Stimulated activated CD8-positive, alpha-beta memory T cell treated with anti-CD3 and anti-CD28 coated beads, Interleukin-7, amount 100 ng/mL, for 24 hours (primary cell): ENCODE data around the gene C1orf159.
A peak's percentile ranks its signal among the peaks of the same experiment; 100 is the strongest.
"Not testable (repeated sequence)": the region's sequence is repeated elsewhere in the genome, so short reads cannot be mapped to it uniquely, and the experiment has no call there.

Experiments
- DNase-seq: peaks from one replicate; pipeline ENCODE4 v3.0.0-alpha.2; 2020; ENCODE audit warnings: low read depth

The C1orf159 gene

GRCh38 chr1:1149416-1149815, 33.5 kb upstream of the C1orf159 start:
- no peak for DNase-seq

DNA sequence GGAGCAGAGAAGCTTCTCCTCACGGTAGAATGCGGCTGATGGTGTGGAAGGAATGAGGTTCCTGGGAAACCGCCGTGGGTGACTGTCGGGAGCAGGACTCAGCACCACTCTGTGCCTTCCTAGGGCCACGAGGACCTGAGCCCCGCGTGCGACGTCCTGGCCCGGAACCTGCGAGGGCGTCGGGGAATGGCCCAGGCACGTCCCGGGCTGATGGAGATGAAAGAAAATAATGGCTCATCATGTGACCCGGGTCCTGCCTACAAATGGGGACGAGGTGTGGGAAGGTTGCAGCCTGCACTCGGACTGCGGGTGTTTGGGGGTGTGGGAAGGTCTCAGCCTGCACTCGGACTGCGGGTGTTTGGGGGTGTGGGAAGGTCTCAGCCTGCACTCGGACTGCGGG, 32.7 kb upstream of the C1orf159 start:
- DNase-seq, result no peak

DNA sequence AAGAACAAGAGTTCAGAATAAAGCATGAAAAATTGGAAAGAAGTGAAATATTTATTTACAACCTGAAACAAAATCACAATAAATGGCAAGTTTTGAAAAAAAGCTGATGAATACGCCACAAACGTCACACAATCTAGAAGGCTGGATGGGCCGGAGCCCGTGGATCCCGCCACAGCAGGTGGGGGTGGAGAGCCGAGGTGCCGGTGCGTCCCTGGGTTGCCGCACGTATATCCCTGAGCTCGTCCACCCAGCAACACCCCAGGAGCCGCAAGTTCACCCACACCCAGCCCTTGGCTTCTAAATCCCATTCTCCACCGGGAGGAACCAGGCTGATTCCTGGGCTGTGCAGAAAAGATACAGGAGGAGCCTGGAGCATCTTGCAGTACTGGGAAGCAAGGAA, 32.2 kb upstream of the C1orf159 start:
- no peak for DNase-seq

- no peak for DNase-seq
Measured at GRCh38 chr1:1146596-1146995, 30.7 kb upstream of the C1orf159 start.

GRCh38 chr1:1146026-1146425, 30.1 kb upstream of the C1orf159 start:
- DNase-seq, result no peak

DNA sequence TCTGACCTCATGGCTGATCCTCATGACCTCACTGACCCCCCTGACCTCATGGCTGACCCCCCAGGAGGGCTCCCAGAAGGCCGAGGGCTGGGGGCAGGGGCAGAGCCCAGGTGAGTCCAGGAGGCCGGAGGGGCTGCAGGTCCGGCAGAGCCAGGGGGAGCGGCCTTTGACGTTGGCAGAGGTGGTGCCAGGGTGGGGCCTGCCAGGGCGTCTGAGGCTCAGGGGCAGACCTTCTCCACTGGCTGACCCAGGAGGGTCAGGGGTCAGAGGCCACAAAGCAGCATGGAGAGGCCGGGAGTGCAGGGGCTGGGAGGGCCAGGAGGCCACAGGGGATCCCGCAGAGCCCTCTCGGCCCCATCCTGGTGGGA, 29.6 kb upstream of the C1orf159 start:
- no peak for DNase-seq

GRCh38 chr1:1144843-1145546, 29.1 kb upstream of the C1orf159 start:
- DNase-seq, result no peak

GRCh38 chr1:1144122-1144842, 28.4 kb upstream of the C1orf159 start:
- no peak for DNase-seq

- DNase-seq, result no peak
Measured at GRCh38 chr1:1143636-1144035, 27.7 kb upstream of the C1orf159 start.

DNA sequence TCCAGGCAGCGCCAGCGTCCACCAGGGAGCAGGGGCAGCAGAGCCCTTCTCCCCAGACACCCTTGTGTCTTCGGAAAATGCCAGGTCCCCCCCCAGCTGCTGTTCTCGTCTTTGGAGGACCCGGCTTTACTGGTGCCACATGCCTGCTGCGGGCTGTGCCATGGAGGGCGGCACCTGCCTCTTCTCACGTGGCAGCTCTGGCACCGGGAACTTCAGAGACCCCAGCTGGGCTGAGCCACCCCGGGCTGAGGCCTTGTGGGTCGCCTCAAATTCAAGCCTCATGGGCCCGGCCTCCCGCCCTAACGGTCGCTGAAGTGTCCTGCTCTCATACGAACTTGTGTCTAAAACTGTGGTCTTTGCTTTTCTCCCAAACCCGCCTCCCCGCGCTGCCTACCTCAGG, 27.0 kb upstream of the C1orf159 start:
- no peak for DNase-seq

- not testable (repeated sequence) for DNase-seq
Measured at GRCh38 chr1:1142352-1142751, 26.5 kb upstream of the C1orf159 start.

DNA sequence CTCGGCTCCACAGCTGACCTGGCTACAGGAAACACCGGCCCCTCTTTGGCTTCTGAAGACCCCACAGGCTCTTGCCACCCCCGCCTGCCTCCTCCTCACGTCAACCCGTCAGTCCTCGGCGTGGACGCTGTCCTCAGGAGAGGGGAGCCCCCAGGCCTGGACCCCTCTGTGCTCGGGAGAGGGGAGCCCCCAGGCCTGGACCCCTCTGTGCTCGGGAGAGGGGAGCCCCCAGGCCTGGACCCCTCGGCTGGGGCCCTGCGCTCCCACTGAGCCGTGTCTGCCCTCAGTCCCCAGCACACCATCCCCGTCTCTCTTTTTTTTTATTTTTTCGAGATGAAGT, 26.0 kb upstream of the C1orf159 start:
- no peak for DNase-seq

GRCh38 chr1:1141244-1141910, 25.5 kb upstream of the C1orf159 start:
- no peak for DNase-seq

DNA sequence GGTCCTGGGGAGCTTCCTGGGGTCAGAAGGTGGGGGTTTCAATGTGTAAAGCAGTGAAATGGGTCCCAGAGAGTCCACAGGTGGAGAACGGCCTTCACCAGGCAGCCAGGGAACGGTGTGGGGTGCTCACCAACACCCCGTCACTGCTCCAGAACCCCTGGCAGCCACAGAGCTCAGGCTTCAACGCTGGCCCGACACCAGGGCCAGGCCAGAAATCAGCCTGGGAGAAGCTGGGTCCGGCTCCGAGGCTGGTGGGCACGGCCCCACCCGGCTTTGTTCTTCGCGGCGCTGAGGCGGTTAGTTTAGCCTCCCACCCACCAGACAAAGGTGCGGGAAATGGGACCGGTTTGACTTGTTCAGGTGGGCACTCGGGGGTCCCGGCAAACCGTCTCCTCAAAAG, 24.8 kb upstream of the C1orf159 start:
- no peak for DNase-seq

GRCh38 chr1:1137256-1138045, 21.6 kb upstream of the C1orf159 start:
- DNase-seq, result peak; percentile 40

DNA sequence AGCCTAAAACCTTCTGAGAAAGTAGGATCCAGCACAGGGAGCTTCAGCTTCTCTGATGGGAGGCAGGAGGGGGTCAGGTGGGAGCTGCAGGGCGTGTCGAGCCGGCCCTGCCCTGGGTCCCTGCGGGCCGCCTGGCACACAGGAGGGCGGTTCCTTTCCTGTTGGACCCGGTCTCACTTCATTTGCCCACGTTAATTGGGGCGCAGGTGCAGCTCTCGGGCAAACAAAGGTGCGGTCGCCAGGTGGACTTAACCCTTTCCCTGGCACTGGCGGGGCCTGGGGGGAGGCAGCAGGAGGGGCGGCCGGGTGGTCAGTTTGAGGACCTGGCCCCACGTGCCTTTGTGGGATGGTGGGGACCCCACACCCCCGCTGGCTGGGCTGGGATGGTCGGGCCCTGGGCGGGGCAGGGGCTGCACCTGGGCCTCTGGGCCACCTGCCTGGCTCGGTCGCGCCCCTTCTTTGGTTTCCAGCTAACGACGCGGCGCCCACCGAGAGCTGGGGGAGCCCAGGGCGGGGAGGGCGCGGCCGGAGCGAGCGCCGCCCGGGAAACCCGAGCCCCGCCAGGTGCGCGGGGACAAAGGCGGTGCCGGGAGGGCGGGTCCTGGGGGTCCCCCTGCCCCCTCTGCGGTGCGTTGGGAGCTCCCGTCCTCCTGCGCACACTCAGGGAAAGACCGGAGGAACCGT, 20.8 kb upstream of the C1orf159 start:
- no peak for DNase-seq

GRCh38 chr1:1135339-1136136, 19.6 kb upstream of the C1orf159 start:
- no peak for DNase-seq

DNA sequence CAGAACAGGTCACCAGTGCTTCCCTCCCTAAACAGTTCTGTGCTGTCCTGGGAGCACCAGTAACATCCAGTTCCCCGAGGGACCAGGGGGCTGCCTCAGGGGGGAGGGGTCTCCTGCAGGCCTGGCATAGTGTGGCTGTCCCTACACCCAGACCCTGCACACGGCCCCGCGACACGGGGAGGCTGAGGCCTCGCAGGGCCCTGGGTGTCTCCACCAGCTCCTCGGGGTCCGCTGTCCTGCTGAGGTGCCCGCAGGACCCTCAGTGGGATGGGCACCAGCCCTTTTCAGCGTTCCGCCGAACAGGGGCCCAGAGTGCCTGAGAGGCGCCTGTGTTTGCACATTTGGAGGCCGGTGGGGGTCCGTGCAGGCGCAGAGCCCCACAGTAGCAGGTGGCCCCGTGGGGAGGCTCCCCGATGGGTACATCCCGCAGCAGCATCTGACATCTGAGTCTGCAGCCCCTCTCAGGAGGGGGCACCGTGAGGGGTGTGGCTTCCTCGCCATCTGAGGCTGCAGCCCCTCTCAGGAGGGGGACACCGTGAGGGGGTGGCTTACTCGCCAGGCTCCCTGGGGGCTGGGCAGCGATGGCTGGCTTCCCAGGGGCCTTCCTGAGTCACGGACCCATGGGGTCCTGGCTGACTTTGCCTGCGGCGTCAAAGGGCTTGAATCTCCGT, 18.5 kb upstream of the C1orf159 start:
- DNase-seq, result no peak

GRCh38 chr1:1132956-1133750, 17.3 kb upstream of the C1orf159 start:
- DNase-seq, result no peak
